Measurements from ENCODE around the gene ALX1. TPM values are rescaled to one million over a fixed set of nuclear protein-coding genes. Genes with fewer than 3 reads are reported as not detected.
"Not testable (repeated sequence)": the region's sequence is repeated elsewhere in the genome, so short reads cannot be mapped to it uniquely, and the experiment has no call there.

The ALX1 gene
- total and polyA plus RNA-seq, 4 donors, result not detected

GRCh38 chr12:85308374-85308773, 28.4 kb downstream of the ALX1 start:
- TF ChIP-seq RXRA (IDR thresholded peaks at IDR 0.05) (peak in 1 of 2 donors; percentile 21), TAF1 (conservative IDR thresholded peaks at IDR 0.05) (no peak)
- Histone ChIP-seq H3K27ac (ENCODE audit: low read depth in 1 of 2, low read length in 2 of 2) (no peak overlapping the region), H3K9me3 (ENCODE audit: control insufficient read depth in 4 of 4, low read length in 3 of 4) (no peaks in the 10 kb centered on the region), H3K9ac (ENCODE audit: low read depth in 1 of 2, low read length in 2 of 2) (no peak overlapping the region), H3K4me3 (ENCODE audit: low read depth in 1 of 3, low read length in 3 of 3) (no peak overlapping the region), H3K36me3 (ENCODE audit: control insufficient read depth in 4 of 4, insufficient read depth in 3 of 4, low read depth in 1 of 4, low read length in 3 of 4) (no peaks in the 10 kb centered on the region), H3K27me3 (ENCODE audit: control insufficient read depth in 4 of 4, insufficient read depth in 4 of 4, low read length in 3 of 4) (peaks cover 0 to 6% (median 0%) of the 10 kb centered on the region in 4 donors), H3K4me1 (ENCODE audit: control insufficient read depth in 4 of 4, insufficient read depth in 4 of 4, low read length in 3 of 4) (no peaks in the 10 kb centered on the region)
- 20% methylated on average over 5 of the region's 5 CpGs for whole genome bisulfite sequencing
- DNase-seq (ENCODE audit: low spot score), result no peak

DNA sequence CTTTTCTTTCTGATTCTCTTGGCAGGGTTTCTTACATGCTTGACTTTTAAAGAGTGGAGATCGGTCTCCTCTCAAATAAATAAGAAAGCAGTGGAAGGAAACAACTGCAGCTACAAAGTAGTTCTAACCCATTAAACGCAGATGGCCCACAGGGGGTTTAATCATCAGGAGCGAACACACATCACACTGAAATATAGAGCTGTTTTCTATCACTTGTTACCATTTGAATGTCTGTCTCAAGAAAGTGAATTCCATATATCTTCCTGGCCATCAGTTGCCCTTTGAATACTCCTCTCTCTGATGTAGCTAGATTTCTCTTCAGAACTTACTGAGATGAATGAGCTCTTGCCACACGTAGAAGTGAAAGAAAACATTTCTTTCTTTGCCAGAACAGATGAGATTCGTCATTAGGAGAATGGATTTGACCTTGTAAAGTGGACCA, 29.1 kb downstream of the ALX1 start:
- Histone ChIP-seq H3K4me3 (ENCODE audit: low read depth in 1 of 3, low read length in 3 of 3) (no peak overlapping the region), H3K9ac (ENCODE audit: low read depth in 1 of 2, low read length in 2 of 2) (no peak overlapping the region), H3K27me3 (ENCODE audit: control insufficient read depth in 4 of 4, insufficient read depth in 4 of 4, low read length in 3 of 4) (peaks cover 0 to 6% (median 0%) of the 10 kb centered on the region in 4 donors), H3K36me3 (ENCODE audit: control insufficient read depth in 4 of 4, insufficient read depth in 3 of 4, low read depth in 1 of 4, low read length in 3 of 4) (no peaks in the 10 kb centered on the region), H3K4me1 (ENCODE audit: control insufficient read depth in 4 of 4, insufficient read depth in 4 of 4, low read length in 3 of 4) (no peaks in the 10 kb centered on the region), H3K27ac (ENCODE audit: low read depth in 1 of 2, low read length in 2 of 2) (no peak overlapping the region), H3K9me3 (ENCODE audit: control insufficient read depth in 4 of 4, low read length in 3 of 4) (no peaks in the 10 kb centered on the region)
- no peak for DNase-seq (ENCODE audit: low spot score)
- no peak for TF ChIP-seq ATF3 (IDR thresholded peaks at IDR 0.05)
- no peak for TF ChIP-seq RXRA (IDR thresholded peaks at IDR 0.05)
- no peak for TF ChIP-seq FOXA2 (IDR thresholded peaks at IDR 0.05)
- TF ChIP-seq SP1 (IDR thresholded peaks at IDR 0.05), result no peak
- TF ChIP-seq FOXA1 (IDR thresholded peaks at IDR 0.05), result no peak
- TF ChIP-seq HNF4G (IDR thresholded peaks at IDR 0.05), result no peak
- TF ChIP-seq EGR1 (IDR thresholded peaks at IDR 0.05; ENCODE audit: low read depth in 2 of 2), result no peak
- TF ChIP-seq YY1 (IDR thresholded peaks at IDR 0.05), result no peak
- WGBS, result 43% methylated on average over 5 of the region's 5 CpGs

- Histone ChIP-seq H3K27ac (ENCODE audit: low read depth in 1 of 2, low read length in 2 of 2) (no peak overlapping the region), H3K9me3 (ENCODE audit: control insufficient read depth in 4 of 4, low read length in 3 of 4) (no peaks in the 10 kb centered on the region), H3K4me1 (ENCODE audit: control insufficient read depth in 4 of 4, insufficient read depth in 4 of 4, low read length in 3 of 4) (no peaks in the 10 kb centered on the region), H3K36me3 (ENCODE audit: control insufficient read depth in 4 of 4, insufficient read depth in 3 of 4, low read depth in 1 of 4, low read length in 3 of 4) (no peaks in the 10 kb centered on the region), H3K27me3 (ENCODE audit: control insufficient read depth in 4 of 4, insufficient read depth in 4 of 4, low read length in 3 of 4) (peaks cover 0 to 6% (median 0%) of the 10 kb centered on the region in 4 donors), H3K9ac (ENCODE audit: low read depth in 1 of 2, low read length in 2 of 2) (no peak overlapping the region), H3K4me3 (ENCODE audit: low read depth in 1 of 3, low read length in 3 of 3) (no peak overlapping the region)
- TF ChIP-seq HNF4A (conservative IDR thresholded peaks at IDR 0.05) (no peak), FOXA1 (IDR thresholded peaks at IDR 0.05) (no peak), RXRA (IDR thresholded peaks at IDR 0.05) (no peak), EGR1 (IDR thresholded peaks at IDR 0.05; ENCODE audit: low read depth in 2 of 2) (no peak), RAD21 (IDR thresholded peaks at IDR 0.05) (no peak), JUND (IDR thresholded peaks at IDR 0.05) (no peak), GABPA (IDR thresholded peaks at IDR 0.05 in 1 of 2, conservative IDR thresholded peaks at IDR 0.05 in 1 of 2) (no peak), TAF1 (conservative IDR thresholded peaks at IDR 0.05) (no peak), SP1 (IDR thresholded peaks at IDR 0.05) (no peak), NR2F2 (IDR thresholded peaks at IDR 0.05) (no peak), FOXA2 (IDR thresholded peaks at IDR 0.05) (no peak)
- no peak for DNase-seq (ENCODE audit: low spot score)
- WGBS, result 36% methylated on average over 3 of the region's 3 CpGs
Observed at GRCh38 chr12:85310025-85310424, 30.0 kb downstream of the ALX1 start.

GRCh38 chr12:85310456-85311076, 30.5 kb downstream of the ALX1 start:
- WGBS, result 78% methylated on average over 2 of the region's 2 CpGs
- H3K27me3 ChIP-seq (ENCODE audit: control insufficient read depth in 4 of 4, insufficient read depth in 4 of 4, low read length in 3 of 4), result peaks cover 0 to 6% (median 0%) of the 10 kb centered on the region in 4 donors
- H3K36me3 ChIP-seq (ENCODE audit: control insufficient read depth in 4 of 4, insufficient read depth in 3 of 4, low read depth in 1 of 4, low read length in 3 of 4), result no peaks in the 10 kb centered on the region
- peak; percentile 23 to 26 for TF ChIP-seq RAD21 (IDR thresholded peaks at IDR 0.05)
- TF ChIP-seq TAF1 (conservative IDR thresholded peaks at IDR 0.05), result no peak
- no peak overlapping the region for H3K27ac ChIP-seq (ENCODE audit: low read depth in 1 of 2, low read length in 2 of 2)
- H3K4me1 ChIP-seq (ENCODE audit: control insufficient read depth in 4 of 4, insufficient read depth in 4 of 4, low read length in 3 of 4), result no peaks in the 10 kb centered on the region
- DNase-seq (ENCODE audit: low spot score), result no peak
- no peak overlapping the region for H3K4me3 ChIP-seq (ENCODE audit: low read depth in 1 of 3, low read length in 3 of 3)
- no peak overlapping the region for H3K9ac ChIP-seq (ENCODE audit: low read depth in 1 of 2, low read length in 2 of 2)
- no peaks in the 10 kb centered on the region for H3K9me3 ChIP-seq (ENCODE audit: control insufficient read depth in 4 of 4, low read length in 3 of 4)

DNA sequence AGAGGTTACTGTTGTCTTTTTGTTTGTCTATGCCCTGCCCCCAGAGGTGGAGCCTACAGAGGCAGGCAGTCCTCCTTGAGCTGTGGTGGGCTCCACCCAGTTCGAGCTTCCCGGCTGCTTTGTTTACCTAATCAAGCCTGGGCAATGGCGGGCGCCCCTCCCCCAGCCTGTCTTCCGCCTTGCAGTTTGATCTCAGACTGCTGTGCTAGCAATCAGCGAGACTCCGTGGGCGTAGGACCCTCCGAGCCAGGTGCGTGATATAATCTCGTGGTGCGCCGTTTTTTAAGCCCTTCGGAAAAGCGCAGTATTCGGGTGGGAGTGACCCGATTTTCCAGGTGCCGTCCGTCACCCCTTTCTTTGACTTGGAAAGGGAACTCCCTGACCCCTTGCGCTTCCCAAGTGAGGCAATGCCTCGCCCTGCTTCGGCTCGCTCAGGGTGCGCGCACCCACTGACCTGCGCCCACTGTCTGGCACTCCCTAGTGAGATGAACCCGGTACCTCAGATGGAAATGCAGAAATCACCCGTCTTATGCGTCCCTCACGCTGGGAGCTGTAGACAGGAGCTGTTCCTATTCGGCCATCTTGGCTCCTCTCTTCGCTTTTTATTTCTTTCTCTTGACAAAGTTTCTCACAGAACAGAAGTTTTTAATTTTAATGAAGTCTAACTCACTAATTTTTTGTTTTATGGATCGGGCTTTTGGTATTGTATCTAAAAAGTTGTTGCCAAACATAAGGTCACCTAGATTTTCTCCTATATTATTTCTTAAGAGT, 38.0 kb downstream of the ALX1 start:
- not testable (repeated sequence) for H3K4me3 ChIP-seq (ENCODE audit: low read depth in 1 of 3, low read length in 3 of 3); H3K4me1 ChIP-seq (ENCODE audit: control insufficient read depth in 4 of 4, insufficient read depth in 4 of 4, low read length in 3 of 4); H3K9me3 ChIP-seq (ENCODE audit: control insufficient read depth in 4 of 4, low read length in 3 of 4); H3K27ac ChIP-seq (ENCODE audit: low read depth in 1 of 2, low read length in 2 of 2); H3K27me3 ChIP-seq (ENCODE audit: control insufficient read depth in 4 of 4, insufficient read depth in 4 of 4, low read length in 3 of 4); DNase-seq (ENCODE audit: low spot score); H3K9ac ChIP-seq (ENCODE audit: low read depth in 1 of 2, low read length in 2 of 2); H3K36me3 ChIP-seq (ENCODE audit: control insufficient read depth in 4 of 4, insufficient read depth in 3 of 4, low read depth in 1 of 4, low read length in 3 of 4)
- WGBS, result 81% methylated on average over 33 of the region's 33 CpGs
